Psoas muscle (tissue), 8 donors: ENCODE results near the gene MAP1LC3B. TPM values are rescaled to one million over a fixed set of nuclear protein-coding genes. Genes with fewer than 3 reads are reported as not detected.

ENCODE experiments used
- ATAC-seq, 4 donors: fragments of 200-7000 bp; cut with Tn5 transposase; one replicate each; pipeline ENCODE4 v1.9.1; 2020; ENCODE audit warnings: moderate library complexity in 3 of 4, mild to moderate bottlenecking in 2 of 4
- DNase-seq, 2 donors: peaks; one replicate each; pipeline ENCODE4 v3.0.0-alpha.2; 2020
- H3K27ac ChIP-seq: fragments of 200-600 bp; one replicate; pipeline ENCODE4 v1.8.0; 2022
- H3K27me3 ChIP-seq, 3 donors: fragments of 200-600 bp in 1 of 3; one replicate each; pipeline versions ENCODE4 v1.6.1 to v1.8.0; 2013 to 2022; ENCODE audit warnings: low read length in 2 of 3, mild to moderate bottlenecking in 2 of 3, moderate library complexity in 1 of 3; ENCODE audit not compliant: insufficient read depth in 3 of 3
- H3K36me3 ChIP-seq, 2 donors: fragments of 200-600 bp in 1 of 2; one replicate each; pipeline versions ENCODE4 v1.6.1 to v1.8.0; 2013 to 2022; ENCODE audit warnings: low read depth in 1 of 2, mild to moderate bottlenecking in 1 of 2, moderate library complexity in 1 of 2; ENCODE audit not compliant: insufficient read depth in 1 of 2
- H3K4me1 ChIP-seq: fragments of 200-600 bp; one replicate; pipeline ENCODE4 v1.8.0; 2022
- H3K4me3 ChIP-seq: fragments of 200-600 bp; one replicate; pipeline ENCODE4 v1.8.0; 2022; ENCODE audit warnings: mild to moderate bottlenecking
- H3K9me3 ChIP-seq: fragments of 200-600 bp; one replicate; pipeline ENCODE4 v1.8.0; 2022
- WGBS, 3 donors: extraction: QIAGEN DNeasy Blood & Tissue Kit; methylation state at CpG; one replicate each; pipeline versions ENCODE4 v1.1.6 to v1.1.7; 2013; 5-methylcytosine and 5-hydroxymethylcytosine counted together
- intact Hi-C, 2 donors: fragments of 100-400 bp; cut with DNase I; formaldehyde crosslinking; loops; one replicate each; pipeline versions ENCODE4 v1.11.0 to v1.14.2; 2022
- polyA plus RNA-seq, 3 donors: library from polyadenylated mRNA; stranded (reverse); fragments of 200-250 nt; gene quantifications; one replicate each; pipeline ENCODE4 v1.2.3, GENCODE V29; 2013
- total RNA-seq, 4 donors: library from RNA; stranded (reverse); fragmentation: NEBNext Ultra II Directional in 2 of 4; extraction: Animal tissue kit (Norgen Biotek cat#: 25700) in 2 of 4; gene quantifications; one replicate each; pipeline versions ENCODE4 v1.2.1 to v1.2.4, GENCODE V29; 2021 to 2023
- TF ChIP-seq, protein P1 (sequence below): fragments of 200-600 bp; IDR thresholded peaks from one replicate; pipeline ENCODE4 v1.8.0; 2022; ENCODE audit warnings: antibody characterized with exemption
- donor health status: healthy with polysubstance abuse.
- donor health status: DM: no; HTN: no; CAD: no; lungs with moderate emphysema.
- donor health status: Bipolar disorder and iron deficiency.
- donor health status: healthy.
- donor health status: DM: yes; HTN: yes; CAD: no.
- donor health status: DM: no; HTN: no; CAD: no.
- donor health status: DM: no; HTN: no; CAD: no.
- donor health status: DM: yes; HTN: yes; CAD: no.

The MAP1LC3B gene
- total and polyA plus RNA-seq, 7 donors: 114 to 189 (median 158) TPM

DNA sequence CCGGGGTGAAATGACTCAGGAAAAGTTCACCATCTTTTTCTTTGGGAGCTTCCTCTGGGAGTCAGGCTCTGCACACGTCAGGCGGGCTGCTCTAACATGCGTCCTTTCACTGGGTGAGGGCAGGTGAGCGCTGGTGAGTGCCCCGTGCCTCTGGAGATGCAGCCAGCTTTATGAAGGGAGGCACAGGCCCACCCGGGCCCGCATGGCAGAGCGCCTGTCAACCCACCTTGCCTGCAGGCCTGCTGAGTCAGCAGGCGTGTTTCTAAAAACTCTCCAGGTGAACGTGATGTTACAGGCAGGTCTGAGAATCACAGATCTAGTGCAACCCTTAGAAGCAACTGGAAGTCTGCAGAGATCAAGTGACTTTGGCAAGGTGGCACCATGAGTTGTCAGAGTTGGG is 18.4 kb downstream of the MAP1LC3B start:
- H3K4me3 ChIP-seq: no peak overlapping the region
- H3K4me1 ChIP-seq: no peaks in the 10 kb centered on the region
- no peaks in the 10 kb centered on the region for H3K27me3 ChIP-seq
- 88 to 94% (median 92%) methylated on average over 11 of the region's 11 CpGs for WGBS, 3 donors
- H3K27ac ChIP-seq: no peak overlapping the region
- peaks cover 6 to 97% of the 10 kb centered on the region in 2 donors for H3K36me3 ChIP-seq
- TF ChIP-seq, protein P1, sequence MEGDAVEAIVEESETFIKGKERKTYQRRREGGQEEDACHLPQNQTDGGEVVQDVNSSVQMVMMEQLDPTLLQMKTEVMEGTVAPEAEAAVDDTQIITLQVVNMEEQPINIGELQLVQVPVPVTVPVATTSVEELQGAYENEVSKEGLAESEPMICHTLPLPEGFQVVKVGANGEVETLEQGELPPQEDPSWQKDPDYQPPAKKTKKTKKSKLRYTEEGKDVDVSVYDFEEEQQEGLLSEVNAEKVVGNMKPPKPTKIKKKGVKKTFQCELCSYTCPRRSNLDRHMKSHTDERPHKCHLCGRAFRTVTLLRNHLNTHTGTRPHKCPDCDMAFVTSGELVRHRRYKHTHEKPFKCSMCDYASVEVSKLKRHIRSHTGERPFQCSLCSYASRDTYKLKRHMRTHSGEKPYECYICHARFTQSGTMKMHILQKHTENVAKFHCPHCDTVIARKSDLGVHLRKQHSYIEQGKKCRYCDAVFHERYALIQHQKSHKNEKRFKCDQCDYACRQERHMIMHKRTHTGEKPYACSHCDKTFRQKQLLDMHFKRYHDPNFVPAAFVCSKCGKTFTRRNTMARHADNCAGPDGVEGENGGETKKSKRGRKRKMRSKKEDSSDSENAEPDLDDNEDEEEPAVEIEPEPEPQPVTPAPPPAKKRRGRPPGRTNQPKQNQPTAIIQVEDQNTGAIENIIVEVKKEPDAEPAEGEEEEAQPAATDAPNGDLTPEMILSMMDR: no peak
- ATAC-seq (no peak), DNase-seq (no peak)
- intact Hi-C loops: no loop called here
- no peaks in the 10 kb centered on the region for H3K9me3 ChIP-seq

DNA sequence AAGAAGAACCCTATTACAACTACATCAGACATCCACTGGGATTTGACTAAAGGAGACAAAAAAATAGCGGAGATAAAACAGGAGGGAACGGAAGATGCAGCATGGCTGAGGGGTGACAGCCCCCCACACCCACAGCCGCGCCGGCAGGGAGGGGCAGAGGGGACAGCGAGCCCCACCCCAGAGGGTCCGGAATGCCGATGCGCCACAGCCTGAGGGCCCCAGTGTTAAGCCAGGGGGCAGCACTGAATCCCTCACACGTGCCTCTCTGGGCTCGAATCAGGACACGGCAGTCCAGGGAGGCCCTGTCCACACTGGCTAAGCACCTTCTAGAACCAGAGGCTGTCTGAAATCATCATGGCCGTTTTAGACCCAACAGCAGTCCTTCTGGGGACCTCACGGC is 18.8 kb downstream of the MAP1LC3B start:
- peaks cover 6 to 97% of the 10 kb centered on the region in 2 donors for H3K36me3 ChIP-seq
- H3K9me3 ChIP-seq: no peaks in the 10 kb centered on the region
- no peak for ATAC-seq
- no peak overlapping the region for H3K4me3 ChIP-seq
- H3K27me3 ChIP-seq: no peaks in the 10 kb centered on the region
- no peak for DNase-seq
- H3K4me1 ChIP-seq: no peaks in the 10 kb centered on the region
- H3K27ac ChIP-seq: no peak overlapping the region
- 81 to 85% (median 81%) methylated on average over 11 to 14 of the region's 14 CpGs for WGBS, 3 donors
- intact Hi-C loops: no loop called here
- TF ChIP-seq, protein P1: no peak

DNA sequence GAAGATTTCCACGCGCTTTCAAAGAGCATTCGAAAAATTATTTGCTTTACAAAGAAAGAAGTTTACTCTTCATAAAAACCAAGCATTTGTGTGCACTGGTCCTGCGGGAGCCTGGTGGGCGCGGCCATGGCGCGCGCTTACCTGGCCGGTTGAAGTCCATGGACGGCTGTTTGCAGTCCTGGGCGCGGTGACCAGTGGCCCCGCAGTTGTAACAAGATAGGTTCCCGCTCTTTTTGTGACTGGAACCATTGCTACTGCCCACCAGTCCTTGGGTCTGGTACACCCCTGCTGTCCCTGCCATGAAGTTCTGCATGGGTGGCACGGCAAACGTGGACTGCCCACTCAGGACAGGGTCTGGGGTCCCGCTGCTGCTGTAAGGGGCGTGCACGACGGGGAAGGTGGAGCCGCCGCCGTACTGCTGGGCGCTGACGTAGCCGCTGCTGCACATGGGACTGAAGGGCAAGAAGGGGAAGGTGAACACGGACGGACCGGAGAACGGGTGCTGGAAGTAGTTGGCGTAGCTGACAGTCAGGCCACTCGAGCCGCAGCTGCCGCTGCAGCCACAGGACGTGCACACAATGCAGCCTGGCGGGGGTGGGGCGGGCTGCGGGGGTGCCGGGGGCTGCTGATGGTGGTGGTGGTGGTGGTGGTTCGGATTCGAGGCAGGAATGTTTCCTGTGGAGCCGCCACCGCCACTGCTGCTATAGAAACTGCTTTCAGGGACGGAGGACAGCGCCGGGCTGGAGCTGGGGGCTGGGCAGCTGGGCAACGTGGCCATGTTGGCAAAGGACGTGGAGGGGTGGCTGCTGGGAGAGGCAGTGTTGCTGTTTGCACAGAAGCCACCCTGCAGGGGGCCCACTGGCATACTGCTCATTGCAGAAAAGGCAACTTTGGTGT is 19.5 kb downstream of the MAP1LC3B start:
- H3K36me3 ChIP-seq: peaks cover 6 to 97% of the 10 kb centered on the region in 2 donors
- intact Hi-C loops: no loop called here

DNA sequence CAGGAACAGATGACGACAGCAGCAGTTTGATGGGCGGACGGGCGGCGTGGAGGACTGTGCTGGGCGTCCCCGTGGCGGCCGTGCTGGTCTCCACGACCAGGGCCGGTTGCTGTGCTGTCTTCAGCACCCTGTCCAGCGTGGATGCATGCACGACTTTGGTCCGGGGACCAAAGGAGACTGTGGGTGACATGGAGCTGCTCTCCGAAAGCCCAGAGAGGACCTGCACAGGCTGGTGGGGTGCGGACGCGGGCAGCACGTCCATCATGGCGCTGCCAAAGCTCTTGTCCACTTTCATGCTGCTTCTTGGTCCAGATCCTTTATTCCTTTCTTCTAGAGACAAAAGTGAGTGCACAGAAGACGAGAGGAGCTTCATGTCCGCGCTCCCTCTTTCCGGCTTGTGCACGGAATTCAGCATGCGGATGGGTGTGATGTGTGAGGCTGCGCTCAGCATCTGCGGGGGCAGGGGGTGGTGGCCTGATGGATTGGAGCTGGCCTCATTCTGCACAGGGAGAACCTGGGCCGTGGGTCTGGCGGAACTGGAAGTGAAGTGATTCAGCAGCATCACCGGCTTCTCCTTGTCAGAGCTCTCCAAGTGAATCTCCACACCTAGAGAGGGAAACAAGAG is 20.3 kb downstream of the MAP1LC3B start:
- Histone ChIP-seq H3K9me3 (no peaks in the 10 kb centered on the region), H3K4me3 (no peak overlapping the region), H3K27me3 (no peaks in the 10 kb centered on the region), H3K27ac (no peak overlapping the region), H3K4me1 (no peaks in the 10 kb centered on the region), H3K36me3 (peaks cover 6 to 96% of the 10 kb centered on the region in 2 donors)
- 88 to 92% (median 89%) methylated on average over 31 of the region's 31 CpGs for WGBS, 3 donors
- intact Hi-C loops: no loop called here
- no peak for DNase-seq
- TF ChIP-seq, protein P1: no peak
- no peak for ATAC-seq

More for the DNA sequence above, 19.5 kb downstream of the MAP1LC3B start:
- DNase-seq: no peak
- TF ChIP-seq, protein P1: no peak
- H3K4me1 ChIP-seq: no peaks in the 10 kb centered on the region
- H3K27ac ChIP-seq: no peak overlapping the region
- H3K4me3 ChIP-seq: no peak overlapping the region
- no peak for ATAC-seq
- H3K9me3 ChIP-seq: no peaks in the 10 kb centered on the region
- WGBS, 3 donors: 93% methylated on average over 49 of the region's 49 CpGs
- no peaks in the 10 kb centered on the region for H3K27me3 ChIP-seq
